CD4-positive, alpha-beta T cell treated with Interleukin-17A for 4 hours (primary cell): Measurements from ENCODE around the gene THAP2.

Experiments used
- DNase-seq: peaks from one replicate; pipeline ENCODE4 v3.0.0-alpha.2; 2020; ENCODE audit warnings: mixed read lengths

The THAP2 gene

GRCh38 chr12:71704920-71705319, 40.8 kb downstream of the THAP2 start:
- DNase-seq, result no peak

GRCh38 chr12:71708658-71709057, 44.6 kb downstream of the THAP2 start:
- no peak for DNase-seq

DNA sequence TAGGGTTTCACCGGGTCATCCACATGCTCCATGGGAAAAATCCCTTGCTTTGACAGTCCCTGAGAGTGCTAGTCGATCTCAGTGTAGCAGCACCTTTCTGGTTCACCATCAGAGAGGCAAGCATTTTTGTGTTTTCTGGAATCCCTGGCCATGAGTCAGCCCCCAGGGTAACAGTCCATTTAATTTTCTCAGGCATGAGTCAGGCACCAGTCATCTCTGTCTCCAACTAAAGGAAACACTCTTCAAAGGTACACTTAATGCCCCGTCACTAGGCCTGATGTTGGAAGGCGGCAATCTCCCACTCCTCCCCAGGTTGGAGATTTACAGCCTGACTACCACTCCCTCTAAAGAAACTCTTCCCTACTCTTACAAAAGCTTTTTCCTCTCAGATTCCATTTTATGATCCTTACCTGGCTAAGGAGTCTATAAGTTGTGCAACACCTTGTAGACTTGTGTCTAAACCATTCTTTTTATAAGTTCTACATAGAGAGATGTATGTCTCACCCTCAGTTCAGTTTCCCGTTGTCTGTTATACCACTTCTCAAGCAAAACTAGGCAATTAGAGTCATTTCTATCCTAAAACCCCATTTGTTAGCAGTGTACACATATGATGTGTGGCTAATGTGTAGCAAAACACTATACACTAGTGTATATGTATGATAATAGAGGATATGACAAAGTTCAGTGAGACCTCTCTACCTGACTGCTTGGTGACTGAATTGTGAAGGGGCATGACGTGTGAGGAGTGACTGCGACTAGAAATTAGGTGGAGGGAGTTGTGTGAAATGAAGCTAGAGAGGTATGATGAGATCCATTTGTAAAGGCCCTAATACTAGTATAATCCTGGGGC, 46.4 kb downstream of the THAP2 start:
- no peak for DNase-seq

DNA sequence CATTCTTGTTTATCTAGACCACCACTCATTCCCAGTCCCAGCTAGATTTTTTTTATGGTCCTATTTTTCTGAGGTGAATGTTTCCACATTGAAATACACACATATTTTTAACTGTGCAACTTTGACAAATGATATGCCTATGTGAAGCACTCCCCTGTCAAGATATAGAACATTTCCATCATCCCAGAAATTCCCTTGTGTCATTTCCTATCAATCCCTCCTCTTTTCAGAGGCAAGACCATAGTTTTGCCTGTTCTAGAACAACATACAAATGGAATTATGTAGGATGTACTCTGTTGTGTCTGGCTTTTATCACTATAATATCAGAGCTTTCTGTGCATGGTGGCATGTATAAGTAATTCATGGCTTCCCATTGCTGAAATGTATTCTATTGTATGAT, 54.5 kb downstream of the THAP2 start:
- no peak for DNase-seq

GRCh38 chr12:71719647-71720370, 55.7 kb downstream of the THAP2 start:
- no peak for DNase-seq

DNA sequence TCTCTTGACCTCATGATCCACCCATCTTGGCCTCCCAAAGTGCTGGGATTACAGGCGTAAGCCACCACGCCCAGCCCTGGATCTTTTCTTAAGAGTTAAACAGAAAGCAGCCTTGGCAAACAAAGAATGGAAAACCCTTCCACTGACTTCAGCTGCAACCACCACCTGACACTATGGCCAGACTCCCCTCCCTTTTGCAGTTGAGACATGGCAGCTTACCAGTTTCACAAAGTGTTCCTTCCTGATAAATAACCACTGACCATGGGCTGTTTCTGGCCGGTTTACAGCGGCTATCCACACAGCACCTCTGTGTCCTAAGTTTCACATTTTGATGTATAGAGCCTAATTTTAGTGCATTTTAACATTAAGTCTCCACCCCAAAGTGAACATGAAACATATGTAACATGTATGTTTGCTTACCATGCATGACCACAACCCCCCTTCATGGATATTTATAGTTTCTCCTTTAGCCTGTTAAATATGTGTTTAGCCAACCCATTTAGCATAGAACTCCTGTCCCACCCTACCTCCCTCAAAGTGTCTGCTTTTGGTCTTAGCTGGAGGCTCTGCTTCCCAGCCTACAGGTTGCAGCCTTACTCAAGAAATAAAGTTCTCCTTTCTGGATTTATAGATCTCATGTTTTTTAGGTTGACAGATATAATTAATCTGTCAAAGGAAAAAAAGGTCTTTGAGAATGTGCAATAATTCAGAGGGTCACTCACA, 57.8 kb downstream of the THAP2 start:
- no peak for DNase-seq

- DNase-seq, result no peak
Observed at GRCh38 chr12:71725011-71725410, 60.9 kb downstream of the THAP2 start.

DNA sequence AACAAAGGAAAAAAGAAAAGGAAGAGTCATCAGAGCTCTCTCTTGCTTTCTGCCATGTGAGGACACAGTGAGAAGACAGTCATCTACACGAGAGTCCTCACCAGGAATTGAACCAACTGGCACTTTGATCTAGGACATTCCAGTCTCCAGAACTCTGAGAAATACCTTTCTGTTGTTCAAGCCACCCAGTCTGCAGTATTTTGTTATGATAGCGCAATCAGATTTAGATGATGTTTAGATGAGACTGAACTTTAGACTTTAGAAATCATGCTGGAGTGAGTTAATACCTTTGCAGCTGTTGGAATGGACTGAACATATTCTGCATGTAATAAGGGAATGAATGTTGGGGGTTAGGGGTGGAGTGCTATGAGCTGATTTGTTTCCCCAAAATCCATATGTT, 62.4 kb downstream of the THAP2 start:
- no peak for DNase-seq

DNA sequence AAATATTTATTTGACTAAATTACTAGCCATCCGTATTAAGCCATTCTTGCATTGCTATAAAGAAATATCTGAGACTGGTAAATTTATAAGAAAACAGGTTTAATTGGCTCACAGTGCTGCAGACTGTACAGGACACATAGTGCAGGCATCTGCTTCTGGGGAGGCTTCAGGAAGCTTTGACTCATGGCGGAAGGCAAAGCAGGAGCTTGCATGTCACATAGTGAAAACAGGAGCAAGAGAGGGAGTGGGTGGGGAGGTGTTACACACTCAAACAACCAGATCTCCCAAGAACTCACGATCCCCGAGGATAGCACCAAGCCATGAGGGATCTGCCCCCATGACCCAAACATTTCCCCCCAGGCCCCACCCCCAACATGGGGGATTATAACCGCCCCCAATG, 63.9 kb downstream of the THAP2 start:
- DNase-seq, result no peak
